Nephron progenitor cell (in vitro differentiated cells): ENCODE measurements around the gene SMARCAD1.

ENCODE experiments used
- DNase-seq: peaks from one replicate; pipeline ENCODE4 v3.0.0; 2021
- H3K27ac Mint-ChIP-seq: 2 replicates; pipeline ENCODE4 v1.8.0; 2021; ENCODE audit warnings: mild to moderate bottlenecking, moderate library complexity, mixed read lengths
- H3K27me3 Mint-ChIP-seq: 2 replicates; pipeline ENCODE4 v1.8.0; 2021; ENCODE audit warnings: mild to moderate bottlenecking, low read depth, mixed read lengths; ENCODE audit not compliant: poor library complexity
- H3K36me3 Mint-ChIP-seq: 2 replicates; pipeline ENCODE4 v1.8.0; 2021; ENCODE audit warnings: low read depth, mixed read lengths
- H3K4me1 Mint-ChIP-seq: 2 replicates; pipeline ENCODE4 v1.8.0; 2021; ENCODE audit warnings: mixed read lengths
- H3K4me3 Mint-ChIP-seq: 2 replicates; pipeline ENCODE4 v1.8.0; 2021; ENCODE audit warnings: mild to moderate bottlenecking, moderate library complexity, mixed read lengths
- H3K9me3 Mint-ChIP-seq: 2 replicates; pipeline ENCODE4 v1.8.0; 2021; ENCODE audit warnings: mild to moderate bottlenecking, moderate library complexity, mixed read lengths
- CTCF ChIP-seq: fragments of 200-600 bp; sonication (generic); IDR thresholded peaks from 2 replicates; pipeline ENCODE4 v1.5.0; 2021; ENCODE audit warnings: antibody characterized with exemption

Gene SMARCAD1

DNA sequence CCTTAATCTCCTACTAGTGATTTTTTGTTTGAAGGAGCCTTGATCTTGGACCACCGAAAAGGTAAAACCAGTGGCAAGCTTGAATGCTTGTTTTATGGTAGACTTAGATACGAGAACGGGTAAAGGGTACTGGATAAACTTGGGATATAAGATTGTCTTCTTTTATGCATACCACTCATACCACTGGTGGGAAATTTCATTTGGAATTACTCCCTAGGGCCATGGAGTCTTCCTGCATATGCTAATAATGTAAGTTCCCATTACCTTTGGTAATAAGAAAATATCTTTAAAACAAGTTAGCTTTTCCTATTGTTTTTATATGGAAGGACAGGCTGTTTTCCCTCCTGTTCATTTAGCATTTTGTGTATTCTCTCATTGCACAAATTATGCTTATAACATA, 11.7 kb downstream of the SMARCAD1 start:
- Mint-ChIP-seq H3K36me3 (peaks cover 74% of the 10 kb centered on the region), H3K4me3 (no peak overlapping the region)

GRCh38 chr4:94221916-94222315, 14.3 kb downstream of the SMARCAD1 start:
- no peak for TF ChIP-seq CTCF
- peaks cover 74% of the 10 kb centered on the region for H3K36me3 Mint-ChIP-seq
- H3K27me3 Mint-ChIP-seq, result no peaks in the 10 kb centered on the region
- no peak overlapping the region for H3K4me3 Mint-ChIP-seq
- DNase-seq, result no peak
- H3K27ac Mint-ChIP-seq, result no peak overlapping the region
- H3K9me3 Mint-ChIP-seq, result no peaks in the 10 kb centered on the region
- H3K4me1 Mint-ChIP-seq, result no peaks in the 10 kb centered on the region

More for the DNA sequence above, 11.7 kb downstream of the SMARCAD1 start:
- Mint-ChIP-seq H3K27ac (no peak overlapping the region), H3K4me1 (no peaks in the 10 kb centered on the region), H3K27me3 (no peaks in the 10 kb centered on the region), H3K9me3 (peaks cover 20% of the 10 kb centered on the region)
- no peak for TF ChIP-seq CTCF
- DNase-seq, result no peak

GRCh38 chr4:94225449-94225848, 17.8 kb downstream of the SMARCAD1 start:
- no peaks in the 10 kb centered on the region for H3K27me3 Mint-ChIP-seq
- DNase-seq, result no peak
- no peak for TF ChIP-seq CTCF
- H3K27ac Mint-ChIP-seq, result no peak overlapping the region
- peaks cover 60% of the 10 kb centered on the region for H3K36me3 Mint-ChIP-seq
- no peaks in the 10 kb centered on the region for H3K9me3 Mint-ChIP-seq
- no peak overlapping the region for H3K4me3 Mint-ChIP-seq
- H3K4me1 Mint-ChIP-seq, result no peaks in the 10 kb centered on the region

DNA sequence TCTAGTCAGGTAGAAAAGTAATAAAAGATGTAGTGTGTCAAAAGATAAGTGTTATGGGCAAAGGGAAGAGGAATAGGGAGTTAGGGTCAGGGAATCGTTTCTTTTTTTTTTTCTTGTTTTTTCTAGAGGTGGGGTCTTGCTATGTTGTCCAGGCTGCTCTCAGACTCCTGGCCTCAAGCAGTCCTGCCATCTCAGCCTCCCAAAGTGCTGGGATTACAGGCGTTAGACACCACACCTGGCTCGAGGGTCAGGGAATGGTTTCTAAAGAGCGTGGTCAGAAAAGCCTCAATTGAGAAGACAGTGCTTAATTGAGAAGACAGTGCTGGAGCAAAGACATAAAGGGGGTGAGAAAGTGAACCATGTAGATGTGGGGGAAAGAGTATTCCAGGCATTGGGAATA, 19.1 kb downstream of the SMARCAD1 start:
- Mint-ChIP-seq H3K9me3 (no peaks in the 10 kb centered on the region), H3K27ac (no peak overlapping the region), H3K4me3 (no peak overlapping the region), H3K4me1 (no peaks in the 10 kb centered on the region), H3K36me3 (peaks cover 65% of the 10 kb centered on the region), H3K27me3 (no peaks in the 10 kb centered on the region)
- no peak for DNase-seq
- TF ChIP-seq CTCF, result no peak

DNA sequence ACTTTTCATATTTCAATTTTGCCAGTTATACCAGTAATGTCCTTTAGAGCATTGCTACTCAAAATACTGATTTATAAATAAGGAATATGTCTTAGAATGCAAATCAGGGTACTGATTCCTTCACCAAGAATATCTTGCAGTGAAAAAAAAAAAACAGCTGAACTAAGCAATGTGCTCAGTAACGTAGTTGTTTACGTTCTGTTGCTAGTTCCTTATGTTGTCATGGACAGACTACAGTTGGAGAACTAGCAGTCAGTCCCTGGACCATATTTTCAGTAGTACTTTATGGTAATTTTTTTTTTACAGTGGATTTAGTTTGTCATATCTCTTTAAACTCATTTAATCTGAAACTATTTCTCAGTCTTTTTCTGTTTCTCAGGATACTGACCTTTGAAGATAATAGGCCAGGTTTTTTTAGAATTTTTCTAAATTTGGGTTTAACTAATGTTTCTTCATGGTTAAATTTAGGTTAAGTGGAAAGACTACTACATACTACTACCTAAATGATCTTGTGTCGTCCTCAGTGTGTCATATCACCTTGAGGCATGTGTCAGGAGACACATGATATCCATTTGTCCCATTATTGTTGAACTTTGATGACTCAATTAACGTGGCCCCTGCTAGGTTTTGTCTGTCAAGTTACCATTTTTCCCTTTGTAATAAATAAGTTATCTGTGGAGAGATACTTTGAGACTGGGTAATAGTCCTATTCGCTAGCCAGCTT, 21.0 kb downstream of the SMARCAD1 start:
- Mint-ChIP-seq H3K27me3 (no peaks in the 10 kb centered on the region), H3K9me3 (no peaks in the 10 kb centered on the region), H3K4me3 (no peak overlapping the region), H3K27ac (no peak overlapping the region), H3K36me3 (peaks cover 69% of the 10 kb centered on the region), H3K4me1 (no peaks in the 10 kb centered on the region)
- DNase-seq, result no peak
- no peak for TF ChIP-seq CTCF

GRCh38 chr4:94232519-94232918, 24.9 kb downstream of the SMARCAD1 start:
- Mint-ChIP-seq H3K4me3 (no peak overlapping the region), H3K9me3 (no peaks in the 10 kb centered on the region), H3K36me3 (peaks cover 47% of the 10 kb centered on the region), H3K4me1 (no peaks in the 10 kb centered on the region), H3K27me3 (no peaks in the 10 kb centered on the region), H3K27ac (peak overlapping the region; percentile 83)
- no peak for DNase-seq
- no peak for TF ChIP-seq CTCF
